Muscle of leg (tissue), 11 donors: ENCODE measurements around the gene MLXIP. TPM values are rescaled to one million over a fixed set of nuclear protein-coding genes. Genes with fewer than 3 reads are reported as not detected.

Experiments
- DNase-seq: peaks from one replicate; pipeline ENCODE4 v3.0.0; 2013
- H3K27ac ChIP-seq: one replicate; pipeline ENCODE4 v1.5.1; 2013; ENCODE audit warnings: mild to moderate bottlenecking, low read length, control low read depth
- H3K27me3 ChIP-seq: one replicate; pipeline ENCODE4 v1.6.1; 2013; ENCODE audit warnings: low read length; ENCODE audit not compliant: control insufficient read depth, insufficient read depth
- H3K36me3 ChIP-seq: one replicate; pipeline ENCODE4 v1.6.1; 2013; ENCODE audit warnings: low read length; ENCODE audit not compliant: control insufficient read depth, insufficient read depth
- H3K4me1 ChIP-seq: one replicate; pipeline ENCODE4 v1.6.1; 2013; ENCODE audit warnings: low read length; ENCODE audit not compliant: control insufficient read depth, insufficient read depth
- H3K4me3 ChIP-seq: one replicate; pipeline ENCODE4 v1.5.1; 2013; ENCODE audit warnings: low read length, control low read depth
- H3K9me3 ChIP-seq: replicated peaks from 2 replicates; pipeline ENCODE4 v1.6.1; 2013; ENCODE audit warnings: low read depth, low read length; ENCODE audit not compliant: control insufficient read depth
- WGBS: methylation state at CpG from one replicate; pipeline ENCODE4 v1.1.5; 2013; ENCODE audit warnings: missing lambda C conversion rate; ENCODE audit not compliant: insufficient coverage; 5-methylcytosine and 5-hydroxymethylcytosine counted together
- polyA plus RNA-seq, 8 donors: library from polyadenylated mRNA; unstranded; fragments of 120-200 nt; gene quantifications; one replicate each; pipeline versions ENCODE4 v1.2.1 to v1.2.3, GENCODE V29; 2013; ENCODE audit warnings: inconsistent platforms in 1 of 8, low replicate concordance in 1 of 8; ENCODE audit not compliant: insufficient read length in 8 of 8, insufficient read depth in 1 of 8
- total RNA-seq: library from RNA; stranded (reverse); fragments of 120-200 nt; gene quantifications from one replicate; pipeline ENCODE4 v1.2.4, GENCODE V29; 2013

MLXIP gene
- total and polyA plus RNA-seq, 9 donors, result 12.6 to 34.0 (median 28.6) TPM

DNA sequence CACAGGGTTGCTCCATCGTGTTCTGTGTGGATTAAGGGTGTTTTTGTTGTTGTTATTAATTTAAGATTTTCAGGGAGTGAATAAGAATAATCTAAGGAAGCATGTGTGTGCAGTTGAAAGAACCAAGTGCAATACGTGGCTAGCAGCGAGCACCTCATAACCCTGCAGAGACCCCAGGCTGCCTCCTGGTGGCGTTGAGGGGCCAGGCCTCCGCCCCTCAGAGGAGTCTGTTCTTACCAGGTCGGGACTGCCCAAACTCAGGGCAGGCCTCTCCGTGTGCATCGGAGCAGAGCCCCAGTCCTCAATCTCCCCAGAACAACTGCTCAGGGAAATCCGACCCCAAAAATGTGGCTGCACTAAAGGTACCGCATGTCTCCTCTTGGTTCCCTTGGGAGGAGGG, 58.7 kb downstream of the MLXIP start:
- Histone ChIP-seq H3K36me3 (peaks cover 80% of the 10 kb centered on the region), H3K27ac (no peak overlapping the region), H3K9me3 (no peaks in the 10 kb centered on the region)

DNA sequence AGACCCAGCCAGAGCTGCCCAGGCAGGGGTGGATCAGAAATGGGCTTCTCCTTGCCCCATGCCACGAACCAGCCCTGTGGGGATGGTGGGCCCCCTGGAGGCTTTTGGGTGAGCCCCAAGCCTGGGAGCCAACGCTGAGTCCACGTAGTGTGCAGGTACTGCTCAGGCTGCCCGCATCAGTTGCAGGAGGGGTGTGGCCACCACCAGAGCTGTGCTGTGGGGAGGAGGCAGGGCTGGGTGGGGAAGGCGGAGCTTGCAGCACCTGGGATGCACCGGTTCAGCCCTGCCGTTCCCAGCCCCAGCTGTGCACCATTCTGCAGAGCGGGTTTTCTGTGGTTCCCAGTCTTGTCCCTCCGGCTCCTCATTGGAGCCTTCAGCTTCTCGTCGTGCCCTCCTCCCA, 59.1 kb downstream of the MLXIP start:
- 51% methylated on average over 11 of the region's 11 CpGs for WGBS
- H3K4me1 ChIP-seq, result peaks cover 9% of the 10 kb centered on the region
- no peaks in the 10 kb centered on the region for H3K27me3 ChIP-seq
- no peak overlapping the region for H3K27ac ChIP-seq
- H3K4me3 ChIP-seq, result no peak overlapping the region
- no peaks in the 10 kb centered on the region for H3K9me3 ChIP-seq
- H3K36me3 ChIP-seq, result peaks cover 80% of the 10 kb centered on the region
- no peak for DNase-seq

More for the DNA sequence above, 58.7 kb downstream of the MLXIP start:
- WGBS, result 36% methylated on average over 10 of the region's 10 CpGs
- peaks cover 5% of the 10 kb centered on the region for H3K4me1 ChIP-seq
- DNase-seq, result no peak
- H3K27me3 ChIP-seq, result no peaks in the 10 kb centered on the region
- no peak overlapping the region for H3K4me3 ChIP-seq

- Histone ChIP-seq H3K9me3 (no peaks in the 10 kb centered on the region), H3K27ac (no peak overlapping the region), H3K36me3 (peaks cover 80% of the 10 kb centered on the region), H3K27me3 (no peaks in the 10 kb centered on the region), H3K4me1 (peaks cover 10% of the 10 kb centered on the region), H3K4me3 (no peak overlapping the region)
- 88% methylated on average over 11 of the region's 11 CpGs for WGBS
- no peak for DNase-seq
These were observed 59.6 kb downstream of the MLXIP start for GRCh38 chr12:122138181-122138580.

DNA sequence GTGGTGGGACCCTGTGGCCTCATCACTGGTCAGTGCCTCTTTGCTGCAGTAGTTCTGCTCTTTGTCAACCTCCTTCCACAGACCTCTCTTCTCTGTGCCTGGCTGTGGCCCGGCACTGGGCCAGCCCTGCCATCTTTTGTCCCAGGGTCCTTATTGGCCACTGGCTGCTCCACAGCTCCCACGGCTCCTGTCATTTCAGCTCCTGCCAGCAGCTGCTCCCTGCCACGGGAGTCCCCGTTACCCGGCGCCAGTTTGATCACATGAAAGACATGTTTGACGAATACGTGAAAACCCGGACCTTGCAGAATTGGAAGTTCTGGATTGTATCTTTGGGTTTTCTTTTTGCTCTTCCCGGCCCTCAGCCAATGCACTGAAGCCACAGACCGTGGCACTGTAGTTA, 60.1 kb downstream of the MLXIP start:
- H3K27ac ChIP-seq, result no peak overlapping the region
- peaks cover 10% of the 10 kb centered on the region for H3K4me1 ChIP-seq
- 84% methylated on average over 11 of the region's 11 CpGs for WGBS
- no peak for DNase-seq
- H3K36me3 ChIP-seq, result peaks cover 80% of the 10 kb centered on the region
- H3K9me3 ChIP-seq, result no peaks in the 10 kb centered on the region
- no peaks in the 10 kb centered on the region for H3K27me3 ChIP-seq
- no peak overlapping the region for H3K4me3 ChIP-seq

GRCh38 chr12:122139266-122139665, 60.7 kb downstream of the MLXIP start:
- peaks cover 10% of the 10 kb centered on the region for H3K4me1 ChIP-seq
- no peak overlapping the region for H3K4me3 ChIP-seq
- H3K27me3 ChIP-seq, result no peaks in the 10 kb centered on the region
- H3K36me3 ChIP-seq, result peaks cover 82% of the 10 kb centered on the region
- no peak overlapping the region for H3K27ac ChIP-seq
- DNase-seq, result no peak
- no peaks in the 10 kb centered on the region for H3K9me3 ChIP-seq
- WGBS, result 92% methylated on average over 7 of the region's 15 CpGs

DNA sequence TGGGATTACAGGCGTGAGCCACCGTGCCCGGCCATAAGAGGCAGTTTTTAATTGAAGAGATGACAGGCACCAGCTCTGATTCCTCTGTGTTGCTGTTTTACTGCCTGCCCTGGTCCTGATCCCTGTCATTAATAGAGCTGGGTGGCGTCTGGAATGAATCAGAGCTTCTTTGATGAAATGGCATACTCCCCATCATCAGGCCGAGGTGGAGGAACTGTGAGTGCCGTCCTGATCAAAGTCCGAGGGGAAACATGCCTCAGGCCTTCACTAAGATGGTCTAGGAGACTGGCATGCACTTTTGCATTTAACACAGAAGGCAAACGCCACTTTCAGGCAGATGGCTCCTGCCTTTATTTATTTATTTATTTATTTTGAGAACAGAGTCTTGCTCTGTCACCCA, 61.4 kb downstream of the MLXIP start:
- WGBS, result 43% methylated on average over 4 of the region's 8 CpGs
- no peak for DNase-seq
- peaks cover 81% of the 10 kb centered on the region for H3K36me3 ChIP-seq

DNA sequence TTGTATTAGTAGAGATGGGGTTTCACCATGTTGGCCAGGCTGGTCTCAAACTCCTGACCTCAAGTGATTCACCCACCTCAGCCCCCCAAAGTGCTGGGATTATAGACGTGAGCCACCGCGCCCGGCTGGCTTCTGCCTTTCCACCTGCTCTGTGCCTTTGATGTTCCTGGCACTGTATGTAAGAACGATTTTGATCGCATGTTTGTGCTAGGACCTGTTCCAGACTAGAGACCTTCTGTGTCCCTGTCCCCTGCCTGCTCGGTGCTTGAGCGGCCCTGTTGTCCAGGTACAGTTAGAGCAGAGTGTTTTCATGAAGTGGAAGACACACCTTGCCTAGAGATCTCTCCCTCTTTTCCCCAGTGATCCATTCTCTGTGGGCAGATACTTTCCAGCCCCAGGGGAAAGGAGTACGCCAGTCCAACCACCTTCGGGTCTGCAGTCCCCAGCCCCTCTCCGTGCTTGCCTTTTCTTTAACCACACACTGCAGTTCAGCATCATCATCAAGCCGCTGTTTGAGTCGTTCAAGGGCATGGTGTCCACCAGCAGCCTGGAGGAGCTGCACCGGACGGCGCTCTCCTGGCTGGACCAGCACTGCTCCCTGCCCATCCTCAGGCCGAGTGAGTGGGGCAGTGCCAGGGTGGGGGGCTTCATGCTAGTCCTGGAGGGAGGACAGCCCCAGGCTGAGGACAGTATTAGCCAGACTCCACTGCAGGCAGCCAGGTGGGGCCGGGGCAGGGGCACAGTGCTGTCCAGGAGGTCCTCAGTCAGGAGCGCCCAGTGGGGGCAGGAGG, 62.1 kb downstream of the MLXIP start:
- Histone ChIP-seq H3K4me1 (peaks cover 10% of the 10 kb centered on the region), H3K27ac (no peak overlapping the region), H3K4me3 (no peak overlapping the region), H3K36me3 (peaks cover 79% of the 10 kb centered on the region), H3K9me3 (no peaks in the 10 kb centered on the region), H3K27me3 (no peaks in the 10 kb centered on the region)
- DNase-seq, result no peak
- WGBS, result 95% methylated on average over 18 of the region's 19 CpGs

More for the DNA sequence above, 61.4 kb downstream of the MLXIP start:
- Histone ChIP-seq H3K27ac (no peak overlapping the region), H3K4me3 (no peak overlapping the region), H3K4me1 (peaks cover 10% of the 10 kb centered on the region), H3K27me3 (no peaks in the 10 kb centered on the region), H3K9me3 (no peaks in the 10 kb centered on the region)

GRCh38 chr12:122141911-122142725, 63.6 kb downstream of the MLXIP start:
- Histone ChIP-seq H3K4me1 (peaks cover 10% of the 10 kb centered on the region), H3K27ac (no peak overlapping the region), H3K9me3 (no peaks in the 10 kb centered on the region), H3K36me3 (peaks cover 69% of the 10 kb centered on the region), H3K4me3 (no peak overlapping the region), H3K27me3 (no peaks in the 10 kb centered on the region)
- WGBS, result 81% methylated on average over 21 of the region's 21 CpGs
- DNase-seq, result no peak

DNA sequence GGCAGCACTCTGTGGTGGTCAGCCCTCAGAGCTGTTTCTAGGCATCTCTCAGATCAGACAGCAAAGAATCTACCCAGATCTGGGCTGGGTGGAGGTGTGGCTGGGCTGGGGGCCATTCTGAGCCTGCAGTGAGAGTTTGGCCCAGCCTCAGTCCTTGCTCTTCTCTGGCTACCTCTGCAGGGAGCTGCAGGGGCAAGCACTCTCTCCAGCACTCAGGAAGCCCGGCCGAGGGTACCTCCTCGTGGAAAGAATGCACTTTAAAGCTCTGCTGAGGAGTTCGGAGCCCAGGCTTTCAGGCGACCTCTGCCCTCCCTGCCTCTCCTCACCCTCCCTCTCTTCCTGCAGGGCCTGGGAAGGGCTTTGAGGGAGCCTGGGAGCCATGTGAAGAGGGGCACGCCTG, 64.3 kb downstream of the MLXIP start:
- DNase-seq, result no peak
- no peaks in the 10 kb centered on the region for H3K27me3 ChIP-seq
- H3K9me3 ChIP-seq, result no peaks in the 10 kb centered on the region
- H3K27ac ChIP-seq, result no peak overlapping the region
- no peak overlapping the region for H3K4me3 ChIP-seq
- peaks cover 61% of the 10 kb centered on the region for H3K36me3 ChIP-seq
- H3K4me1 ChIP-seq, result peaks cover 10% of the 10 kb centered on the region
- 100% methylated on average over 1 of the region's 6 CpGs for WGBS

- peaks cover 44% of the 10 kb centered on the region for H3K36me3 ChIP-seq
- H3K4me3 ChIP-seq, result no peak overlapping the region
- H3K9me3 ChIP-seq, result no peaks in the 10 kb centered on the region
- peaks cover 10% of the 10 kb centered on the region for H3K4me1 ChIP-seq
- no peak overlapping the region for H3K27ac ChIP-seq
- DNase-seq, result no peak
- 90% methylated on average over 10 of the region's 12 CpGs for WGBS
- H3K27me3 ChIP-seq, result no peaks in the 10 kb centered on the region
These were observed 66.3 kb downstream of the MLXIP start for GRCh38 chr12:122144885-122145284.
